HG03280 (cell line): Measurements from ENCODE around the gene BGLAP.

Source experiments
- ATAC-seq: cut with Tn5 transposase; IDR thresholded peaks from one replicate; pipeline ENCODE4 v1.9.1; 2021; ENCODE audit warnings: mild to moderate bottlenecking, moderate library complexity; ENCODE audit not compliant: unreplicated experiment

BGLAP gene

DNA sequence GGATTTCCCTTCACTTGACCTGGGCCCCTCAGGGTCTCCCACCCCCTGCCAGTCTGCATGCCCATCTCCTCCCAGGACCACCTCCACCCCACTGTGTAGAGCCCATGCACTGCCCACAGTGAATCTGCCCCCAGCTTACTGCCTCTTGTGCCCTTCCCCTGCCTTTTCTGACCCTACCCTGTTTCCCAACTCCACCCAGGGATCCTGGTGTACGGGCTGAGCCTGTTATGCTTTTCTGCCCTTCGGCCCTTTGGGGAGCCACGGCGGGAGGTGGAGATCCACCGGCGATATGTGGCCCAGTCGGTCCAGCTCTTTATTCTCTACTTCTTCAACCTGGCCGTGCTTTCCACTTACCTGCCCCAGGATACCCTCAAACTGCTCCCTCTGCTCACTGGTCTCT lies 44.1 kb downstream of the BGLAP start:
- no peak for ATAC-seq

DNA sequence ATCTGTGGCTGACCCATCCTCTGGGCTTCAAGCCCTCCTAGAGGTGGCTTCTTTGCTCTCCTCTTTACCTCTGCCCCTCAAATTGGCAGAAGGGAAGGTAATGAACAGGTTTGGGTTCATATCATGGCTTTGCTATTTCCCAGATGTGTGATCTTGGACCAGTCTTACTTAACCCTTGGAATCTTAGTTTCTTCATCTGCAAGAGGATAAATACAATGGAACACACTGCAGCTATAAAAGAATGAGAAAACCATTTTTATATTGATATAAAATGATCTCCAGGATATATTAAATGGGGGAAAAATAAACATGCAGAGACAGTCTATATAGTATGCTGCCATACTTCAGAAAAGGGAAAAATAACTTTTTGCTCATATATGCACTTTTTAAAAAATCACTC lies 47.9 kb downstream of the BGLAP start:
- no peak for ATAC-seq

DNA sequence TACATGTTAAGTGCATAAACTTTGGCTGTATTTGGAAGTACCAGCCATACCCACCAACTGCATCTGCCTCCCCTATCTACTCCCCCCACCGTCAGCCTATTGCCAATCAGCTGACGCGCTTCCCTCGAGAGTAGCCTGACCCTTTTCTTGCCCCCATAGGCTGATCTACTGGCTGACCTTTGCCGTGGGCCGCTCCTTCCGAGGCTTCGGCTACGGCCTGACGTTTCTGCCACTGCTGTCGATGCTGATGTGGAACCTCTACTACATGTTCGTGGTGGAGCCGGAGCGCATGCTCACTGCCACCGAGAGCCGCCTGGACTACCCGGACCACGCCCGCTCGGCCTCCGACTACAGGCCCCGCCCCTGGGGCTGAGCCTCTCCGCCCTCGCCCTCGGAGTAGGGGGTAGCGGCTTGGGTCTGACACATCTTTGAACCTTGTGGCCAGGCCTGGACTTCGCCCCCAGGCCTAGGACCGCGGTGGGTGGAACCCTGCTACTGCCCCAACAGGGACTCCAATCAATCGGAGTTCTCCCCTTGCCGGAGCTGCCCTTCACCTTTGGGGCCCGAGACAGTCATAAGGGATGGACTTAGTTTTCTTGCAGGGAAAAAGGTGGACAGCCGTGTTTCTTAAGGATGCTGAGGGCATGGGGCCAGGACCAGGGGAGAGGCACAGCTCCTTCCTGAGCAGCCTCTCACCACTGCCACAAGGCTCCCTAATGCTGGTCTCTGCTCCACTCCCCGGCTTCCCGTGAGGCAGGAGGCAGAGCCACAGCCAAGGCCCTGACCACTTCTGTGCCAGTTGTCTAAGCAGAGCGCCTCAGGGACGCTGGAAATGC lies 49.5 kb downstream of the BGLAP start:
- peak; percentile 44 for ATAC-seq
